Type B pancreatic cell (in vitro differentiated cells): ENCODE results near the gene SBSN. TPM values are rescaled to one million over a fixed set of nuclear protein-coding genes. Genes with fewer than 3 reads are reported as not detected.

ENCODE experiments used
- DNase-seq: peaks from one replicate; pipeline ENCODE4 v3.0.0; 2021; ENCODE audit warnings: mixed read lengths; ENCODE audit not compliant: unreplicated experiment; ENCODE audit errors: extremely low spot score
- H3K27ac Mint-ChIP-seq: 2 replicates; pipeline ENCODE4 v1.8.0; 2021; ENCODE audit warnings: mild to moderate bottlenecking, mixed read lengths
- H3K27me3 Mint-ChIP-seq: 2 replicates; pipeline ENCODE4 v1.8.0; 2021; ENCODE audit warnings: mixed read lengths
- H3K36me3 Mint-ChIP-seq: 2 replicates; pipeline ENCODE4 v1.8.0; 2021; ENCODE audit warnings: mixed read lengths
- H3K4me1 Mint-ChIP-seq: one replicate; pipeline ENCODE4 v1.8.0; 2021; ENCODE audit warnings: mixed read lengths; ENCODE audit not compliant: unreplicated experiment
- H3K4me3 Mint-ChIP-seq: 2 replicates; pipeline ENCODE4 v1.8.0; 2021; ENCODE audit warnings: mild to moderate bottlenecking, mixed read lengths
- H3K9me3 Mint-ChIP-seq: 2 replicates; pipeline ENCODE4 v1.8.0; 2021; ENCODE audit warnings: mixed read lengths
- CTCF ChIP-seq: fragments of 200-600 bp; sonication (generic); conservative IDR thresholded peaks from 2 replicates; pipeline ENCODE4 v1.5.0; 2021; ENCODE audit warnings: antibody characterized with exemption, mild to moderate bottlenecking
- total RNA-seq: library from RNA; stranded (reverse); gene quantifications from 2 replicates; pipeline ENCODE4 v1.2.1, GENCODE V29; 2021; ENCODE audit warnings: low replicate concordance

SBSN gene
- total RNA-seq, 1 donor from 2014 or later, result 0.53 TPM

- H3K4me1 Mint-ChIP-seq, result peaks cover 9% of the 10 kb centered on the region
- H3K9me3 Mint-ChIP-seq, result no peaks in the 10 kb centered on the region
- TF ChIP-seq CTCF, result no peak
- H3K36me3 Mint-ChIP-seq, result peaks cover under 1% of the 10 kb centered on the region
- no peak overlapping the region for H3K27ac Mint-ChIP-seq
- peaks cover 48% of the 10 kb centered on the region for H3K27me3 Mint-ChIP-seq
- no peak overlapping the region for H3K4me3 Mint-ChIP-seq
- DNase-seq, result no peak
Observed at GRCh38 chr19:35511337-35511736, 16.8 kb downstream of the SBSN start.

GRCh38 chr19:35510626-35510964 lies 17.5 kb downstream of the SBSN start:
- peaks cover 5% of the 10 kb centered on the region for H3K36me3 Mint-ChIP-seq
- peaks cover 9% of the 10 kb centered on the region for H3K4me1 Mint-ChIP-seq
- H3K27me3 Mint-ChIP-seq, result peaks cover 48% of the 10 kb centered on the region
- DNase-seq, result no peak
- H3K9me3 Mint-ChIP-seq, result no peaks in the 10 kb centered on the region
- TF ChIP-seq CTCF, result no peak
- H3K27ac Mint-ChIP-seq, result peak overlapping the region; percentile 96
- peak overlapping the region; percentile 91 for H3K4me3 Mint-ChIP-seq

GRCh38 chr19:35509861-35510625 lies 18.1 kb downstream of the SBSN start:
- H3K4me1 Mint-ChIP-seq, result peaks cover 9% of the 10 kb centered on the region
- peak overlapping the region; percentile 91 for H3K4me3 Mint-ChIP-seq
- H3K27ac Mint-ChIP-seq, result peak overlapping the region; percentile 96
- DNase-seq, result peak; percentile 89
- peak; percentile 96 for TF ChIP-seq CTCF
- peaks cover 48% of the 10 kb centered on the region for H3K27me3 Mint-ChIP-seq
- H3K36me3 Mint-ChIP-seq, result peaks cover 5% of the 10 kb centered on the region
- H3K9me3 Mint-ChIP-seq, result no peaks in the 10 kb centered on the region

GRCh38 chr19:35509018-35509652 lies 19.0 kb downstream of the SBSN start:
- peaks cover 5% of the 10 kb centered on the region for H3K36me3 Mint-ChIP-seq
- H3K27me3 Mint-ChIP-seq, result peaks cover 44% of the 10 kb centered on the region
- H3K4me1 Mint-ChIP-seq, result peaks cover 9% of the 10 kb centered on the region
- no peaks in the 10 kb centered on the region for H3K9me3 Mint-ChIP-seq
- H3K27ac Mint-ChIP-seq, result peak overlapping the region; percentile 96
- no peak for TF ChIP-seq CTCF
- DNase-seq, result no peak
- H3K4me3 Mint-ChIP-seq, result peak overlapping the region; percentile 91

GRCh38 chr19:35508129-35508528 lies 20.0 kb downstream of the SBSN start:
- H3K36me3 Mint-ChIP-seq, result peaks cover 5% of the 10 kb centered on the region
- H3K27ac Mint-ChIP-seq, result no peak overlapping the region
- H3K4me3 Mint-ChIP-seq, result peak overlapping the region; percentile 91
- no peak for TF ChIP-seq CTCF
- peaks cover 38% of the 10 kb centered on the region for H3K27me3 Mint-ChIP-seq
- peaks cover 9% of the 10 kb centered on the region for H3K4me1 Mint-ChIP-seq
- DNase-seq, result no peak
- H3K9me3 Mint-ChIP-seq, result no peaks in the 10 kb centered on the region
